Limb (tissue), 2 donors: ENCODE results near the gene THSD7A.
"Not testable (repeated sequence)": the region's sequence is repeated elsewhere in the genome, so short reads cannot be mapped to it uniquely, and the experiment has no call there.

ENCODE experiments used
- DNase-seq, 2 donors: peaks; one replicate each; pipeline ENCODE4 v3.0.0-alpha.2; 2016; ENCODE audit errors: extremely low spot score in 2 of 2

THSD7A gene

DNA sequence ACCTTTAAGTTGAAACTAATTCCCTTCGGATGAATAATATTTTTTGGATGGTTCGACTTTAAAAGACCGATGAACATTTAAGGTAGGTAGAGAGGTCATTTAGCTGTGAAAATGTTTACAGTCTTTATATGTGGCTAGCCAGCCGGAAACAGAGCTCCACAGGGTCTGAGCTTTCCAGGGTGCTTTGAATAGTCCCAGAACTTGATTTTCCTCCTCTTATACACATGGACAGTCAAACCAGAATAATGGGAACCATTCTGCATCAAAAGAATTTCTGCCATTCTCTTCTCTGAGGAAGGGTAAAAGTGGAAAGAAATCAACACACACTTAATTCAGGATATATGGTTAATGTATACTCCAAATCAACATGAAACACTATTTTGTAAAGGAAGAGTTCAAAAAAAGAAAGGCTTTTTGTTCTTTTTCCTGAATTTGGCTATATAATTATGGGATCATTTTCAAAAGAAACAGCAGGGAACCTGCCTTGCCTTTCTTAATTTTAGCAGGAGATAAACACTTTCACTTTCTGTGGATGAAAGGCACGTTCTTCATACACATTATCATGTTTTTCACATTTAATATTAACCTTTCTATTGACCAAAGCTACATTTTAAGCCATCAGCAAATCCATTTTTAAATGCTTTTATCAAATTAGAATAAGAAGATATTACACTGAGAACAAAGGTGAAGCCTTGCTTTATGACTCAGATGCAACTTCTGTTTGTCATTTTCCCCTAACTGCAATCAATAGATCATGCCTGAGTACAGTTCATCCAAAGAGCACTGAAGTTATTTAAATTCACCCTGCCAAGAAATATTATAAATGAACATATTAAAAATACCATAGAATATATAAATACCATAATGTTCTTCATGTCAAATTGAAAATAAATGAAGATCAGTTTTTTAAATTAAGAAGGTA is 307.3 kb downstream of the THSD7A start:
- no peak for DNase-seq

DNA sequence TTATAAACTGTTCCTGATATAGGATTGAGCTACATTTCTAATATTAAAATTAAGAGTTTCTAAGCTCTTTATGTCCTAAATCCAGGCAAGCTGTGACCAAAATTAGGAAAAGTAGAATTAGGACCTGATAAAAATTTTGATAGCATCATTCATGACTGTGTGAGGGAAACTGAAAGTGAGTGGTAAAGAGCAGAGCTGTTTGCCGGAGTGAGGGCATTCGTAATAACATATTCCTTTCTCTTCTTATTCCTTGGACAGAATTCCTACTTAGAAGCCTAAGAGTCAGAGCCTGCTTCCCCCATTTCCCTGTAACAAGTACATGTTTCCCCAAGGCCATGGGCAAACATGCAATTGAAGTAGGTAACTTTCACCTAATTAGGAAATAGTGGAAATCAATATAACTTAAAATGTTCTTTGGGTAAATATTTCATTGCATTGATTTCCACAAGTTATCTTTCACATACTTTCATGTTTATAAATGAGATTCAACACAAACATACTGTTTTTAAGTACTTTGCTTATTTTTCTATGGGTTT is 310.0 kb downstream of the THSD7A start:
- DNase-seq = not testable (repeated sequence)

DNA sequence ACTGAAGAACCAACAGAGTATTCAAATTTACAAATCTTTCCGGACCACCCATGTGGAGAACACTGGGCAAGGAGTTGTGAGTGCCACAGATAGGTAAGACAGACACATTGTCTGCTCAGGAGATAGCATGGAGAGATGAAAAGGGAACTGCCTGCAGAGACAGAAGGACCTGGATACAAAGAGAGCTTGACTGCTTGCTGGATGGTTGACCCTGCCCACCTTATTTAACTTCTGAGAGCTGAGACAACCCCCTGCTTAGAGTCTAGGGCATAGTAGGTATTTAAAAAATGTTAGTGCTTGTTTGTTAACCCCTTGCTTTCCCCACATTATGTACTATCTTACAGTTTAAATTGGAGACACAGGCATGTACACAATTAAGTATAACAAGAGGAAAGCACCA is 314.1 kb downstream of the THSD7A start:
- no peak for DNase-seq

DNA sequence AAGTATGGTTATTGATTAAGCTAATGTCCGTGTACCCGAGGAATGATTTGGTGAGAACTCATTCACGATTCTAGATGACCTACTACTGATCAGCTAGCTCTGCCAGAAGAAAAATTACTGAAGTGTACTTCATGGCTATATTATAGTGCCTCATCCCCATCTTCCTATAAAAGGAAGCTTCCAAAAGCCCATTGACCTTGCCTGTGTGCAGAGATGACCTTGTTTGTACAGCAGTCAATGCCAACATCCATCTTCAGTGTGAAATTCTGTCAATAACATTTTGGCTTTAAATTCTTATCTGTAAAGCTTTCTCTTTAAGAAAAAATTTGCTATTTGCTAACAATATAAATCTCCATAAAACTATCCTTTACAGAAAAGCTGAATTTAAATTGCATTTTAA is 315.7 kb downstream of the THSD7A start:
- no peak for DNase-seq

DNA sequence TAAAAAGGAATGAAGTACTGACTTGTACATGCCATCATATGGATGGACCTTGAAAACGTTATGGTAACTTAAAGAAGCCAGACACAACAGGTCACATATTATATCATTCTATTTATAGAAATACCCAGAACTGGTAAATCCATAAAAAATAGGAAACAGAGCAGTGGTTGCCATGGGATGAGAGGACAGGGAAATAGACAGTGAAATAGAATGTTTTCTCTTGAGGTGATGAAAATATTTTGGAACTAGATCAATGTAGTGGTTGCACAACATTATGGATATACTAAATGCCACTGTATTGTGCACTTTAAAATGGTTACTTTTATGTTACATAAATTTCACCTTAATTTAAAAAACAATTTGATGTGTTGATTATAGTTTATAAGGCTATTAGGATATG is 318.5 kb downstream of the THSD7A start:
- no peak for DNase-seq

DNA sequence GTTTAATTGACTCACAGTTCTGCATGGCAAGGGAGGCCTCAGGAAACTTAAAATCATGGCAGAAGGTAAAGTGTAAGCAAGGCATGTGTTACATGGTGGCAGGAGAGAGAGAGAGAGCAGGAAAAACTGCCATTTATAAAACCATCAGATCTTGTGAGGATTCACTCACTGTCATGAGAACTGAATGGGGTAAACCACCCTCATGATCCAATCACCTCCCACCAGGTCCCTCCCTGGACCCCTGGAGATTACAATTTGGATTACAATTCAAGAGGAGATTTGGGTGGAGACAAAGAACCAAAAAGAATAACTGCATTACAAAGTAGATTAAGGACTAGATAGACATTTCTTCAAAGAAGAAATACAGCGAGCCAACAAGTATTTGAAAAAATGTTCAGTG is 324.1 kb downstream of the THSD7A start:
- no peak for DNase-seq

DNA sequence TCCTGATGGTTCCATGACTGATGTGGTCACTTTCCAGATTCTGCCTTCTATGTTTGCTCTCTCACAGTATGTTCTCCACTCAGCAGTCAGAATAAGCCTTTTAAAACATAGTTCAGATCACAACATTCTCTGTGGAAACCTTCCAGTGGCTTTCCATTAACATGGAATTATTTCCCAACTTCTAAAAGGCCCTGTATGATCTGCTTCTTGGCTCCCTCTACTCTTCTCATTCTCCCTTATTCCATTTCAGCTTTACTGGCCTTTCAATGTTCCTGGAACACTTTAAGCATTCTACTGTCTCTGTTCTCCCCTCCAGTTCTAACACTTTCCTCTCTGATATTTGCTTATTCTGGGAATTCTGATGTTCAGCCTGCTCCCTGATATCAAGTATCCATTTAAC is 325.6 kb downstream of the THSD7A start:
- no peak for DNase-seq

DNA sequence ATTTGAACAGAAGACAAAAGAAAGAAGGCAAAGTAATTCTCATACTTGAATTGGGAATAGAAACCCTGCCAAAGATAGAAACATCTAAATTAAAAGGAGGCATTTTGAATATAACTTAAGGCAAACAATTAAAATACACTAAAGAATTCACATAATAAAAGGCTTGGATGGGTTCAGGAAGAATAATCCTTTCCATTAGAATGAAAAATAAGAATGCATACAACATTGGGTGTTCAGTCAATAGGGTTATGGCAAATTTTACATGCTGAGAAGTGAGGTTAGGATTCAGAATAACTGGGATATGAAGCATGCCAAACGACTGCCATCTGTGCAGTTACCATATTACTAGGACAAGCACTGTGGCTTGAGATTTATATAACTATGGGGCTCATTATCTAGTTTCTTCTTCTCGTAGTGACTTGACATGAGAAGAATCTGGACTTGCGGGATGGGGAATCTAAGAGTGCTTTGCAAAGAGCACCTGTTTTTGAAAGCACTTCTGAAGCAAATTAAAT is 326.5 kb downstream of the THSD7A start:
- DNase-seq = no peak

DNA sequence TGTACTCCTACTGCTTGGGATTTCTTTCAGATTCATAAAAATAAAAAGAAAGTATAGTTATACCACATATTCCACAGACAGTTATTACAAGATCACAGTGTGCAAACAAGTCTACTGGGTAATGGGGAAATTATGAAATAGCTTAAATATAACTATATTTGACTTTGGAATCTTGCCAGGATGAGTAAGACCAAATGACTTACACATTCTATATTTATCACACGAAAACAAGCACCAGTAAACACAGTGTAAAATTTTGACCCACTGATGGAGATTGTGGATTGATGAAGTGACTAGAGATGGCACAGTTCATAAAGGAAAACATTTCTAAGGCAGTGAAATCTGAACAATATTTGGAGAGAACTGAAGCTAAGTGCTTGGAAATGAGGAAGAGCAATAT is 339.7 kb downstream of the THSD7A start:
- no peak for DNase-seq

DNA sequence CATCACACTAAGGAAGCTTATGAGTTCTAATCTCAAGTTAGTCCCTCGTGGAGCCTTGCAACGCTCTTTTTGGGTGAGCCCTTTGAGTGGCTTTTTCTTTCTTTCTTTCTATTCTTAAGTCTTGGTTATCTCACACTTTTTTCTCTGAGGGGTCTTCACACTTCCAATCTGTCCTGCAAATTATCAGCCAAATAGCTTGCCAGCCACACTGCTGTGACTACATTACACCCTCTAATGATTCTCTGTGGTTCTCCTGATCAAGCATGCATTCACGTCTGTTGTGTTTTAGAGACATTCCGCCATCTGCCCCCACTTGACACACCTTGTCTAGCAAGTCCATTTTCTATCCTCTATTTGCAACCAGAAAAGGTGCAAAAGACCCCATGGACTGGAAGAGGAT is 340.2 kb downstream of the THSD7A start:
- no peak for DNase-seq

DNA sequence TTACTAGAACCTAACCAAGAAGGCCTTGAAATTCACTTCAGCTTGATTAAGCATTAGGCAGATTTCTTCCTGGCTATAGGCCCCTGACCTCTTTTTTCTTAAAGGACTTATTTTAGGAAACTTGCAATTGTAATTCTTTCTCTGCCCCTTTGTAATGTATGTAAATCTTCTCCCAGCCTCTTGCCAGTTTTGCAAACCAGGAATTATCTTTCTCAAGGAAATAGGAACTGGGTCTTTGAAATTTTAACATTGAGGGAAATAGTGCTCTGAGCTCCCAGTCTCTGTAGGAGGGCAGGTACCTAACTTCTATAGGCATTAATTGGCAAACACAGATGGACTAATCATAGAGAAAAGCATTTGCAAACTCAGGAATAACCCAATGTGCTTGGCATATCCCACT is 342.7 kb downstream of the THSD7A start:
- no peak for DNase-seq

DNA sequence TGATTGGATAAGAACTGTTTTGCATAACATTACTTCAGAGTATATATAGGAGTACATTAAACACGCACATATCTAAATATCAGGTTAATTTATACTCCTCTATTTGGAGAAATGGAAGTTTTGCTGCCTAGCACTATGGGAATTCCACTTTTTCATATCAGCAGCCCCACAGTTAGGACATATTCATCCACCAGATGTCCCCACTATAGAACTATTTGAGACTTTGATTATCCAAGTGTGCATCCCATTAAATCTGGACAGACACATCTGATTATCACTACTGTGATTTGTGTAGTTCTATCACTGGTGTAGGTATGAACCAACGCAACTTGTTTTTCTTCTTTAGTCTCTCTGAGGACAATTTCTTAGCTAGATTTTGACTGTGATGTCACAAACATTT is 345.7 kb downstream of the THSD7A start:
- no peak for DNase-seq

DNA sequence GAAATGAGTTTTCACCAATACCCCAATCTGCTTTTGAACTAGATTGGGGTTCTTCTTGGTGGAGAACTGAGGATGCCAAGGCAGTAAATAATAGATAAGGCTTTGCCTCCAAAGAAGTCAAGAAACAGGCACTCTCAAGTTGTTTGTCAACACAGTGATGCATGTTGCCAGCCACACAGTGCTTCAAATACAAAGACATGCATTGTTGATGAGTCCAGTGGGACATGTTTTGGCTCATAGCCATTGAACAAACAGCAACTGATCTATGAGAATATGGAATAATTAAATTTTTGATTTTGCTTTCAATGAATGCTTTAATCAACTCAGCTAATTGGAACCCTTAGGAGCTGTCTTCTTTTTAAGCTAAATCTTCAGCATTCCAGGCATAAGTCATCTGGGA is 346.4 kb downstream of the THSD7A start:
- no peak for DNase-seq

DNA sequence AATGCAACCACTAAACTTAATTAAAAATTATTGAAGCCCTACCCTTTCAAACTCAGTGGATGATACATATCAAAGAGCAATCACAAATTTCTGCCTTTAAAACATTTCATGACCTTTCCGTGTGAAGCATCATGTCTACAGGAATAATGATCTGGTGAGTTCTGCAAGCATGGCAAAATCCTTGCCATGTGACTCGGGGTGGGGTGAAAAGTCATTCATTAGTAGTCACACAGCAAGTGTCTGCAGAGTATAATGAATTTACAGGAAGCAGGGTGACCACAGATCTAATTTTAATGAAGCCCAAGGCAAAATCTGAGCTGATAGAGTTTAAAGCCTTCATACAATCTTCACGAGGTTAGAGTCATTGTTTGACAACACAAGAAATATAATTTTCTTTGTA is 351.9 kb downstream of the THSD7A start:
- DNase-seq = no peak

DNA sequence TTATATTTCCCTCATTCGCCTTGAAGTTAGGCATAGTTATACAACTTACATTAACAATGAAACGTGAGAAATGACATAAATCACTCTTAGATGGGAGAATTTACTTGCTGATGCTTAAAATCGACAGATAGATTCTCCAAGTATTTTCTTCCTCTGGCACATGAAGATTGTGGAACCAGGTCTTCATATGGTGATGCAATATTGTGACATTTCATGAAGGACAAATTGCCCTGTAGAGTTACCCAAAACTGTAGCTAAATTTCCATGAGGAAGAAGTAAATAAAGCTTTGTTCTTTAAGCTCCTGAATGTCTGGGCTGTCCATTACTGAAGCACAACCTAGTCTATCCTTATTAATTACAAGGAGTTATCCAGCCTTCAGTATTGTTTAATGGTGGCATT is 353.1 kb downstream of the THSD7A start:
- no peak for DNase-seq

DNA sequence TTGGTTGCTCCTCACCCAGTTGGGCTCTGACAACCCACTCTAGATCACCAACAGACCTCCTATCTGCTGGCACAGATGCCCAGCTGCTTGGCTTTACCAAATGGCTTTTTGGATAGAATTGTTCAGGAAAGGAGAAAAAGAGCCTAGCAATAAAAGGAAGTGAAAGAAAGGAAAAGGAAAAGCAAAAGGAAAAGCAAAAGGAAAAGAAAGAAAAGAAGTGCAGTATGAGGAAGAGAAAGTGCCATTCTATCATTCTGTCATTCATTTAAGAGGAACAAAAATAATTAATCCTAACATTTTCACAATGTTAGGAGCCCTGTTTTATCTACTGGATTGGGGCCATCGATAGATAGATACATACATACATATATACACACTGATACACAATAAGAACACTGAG is 353.6 kb downstream of the THSD7A start:
- DNase-seq = no peak

DNA sequence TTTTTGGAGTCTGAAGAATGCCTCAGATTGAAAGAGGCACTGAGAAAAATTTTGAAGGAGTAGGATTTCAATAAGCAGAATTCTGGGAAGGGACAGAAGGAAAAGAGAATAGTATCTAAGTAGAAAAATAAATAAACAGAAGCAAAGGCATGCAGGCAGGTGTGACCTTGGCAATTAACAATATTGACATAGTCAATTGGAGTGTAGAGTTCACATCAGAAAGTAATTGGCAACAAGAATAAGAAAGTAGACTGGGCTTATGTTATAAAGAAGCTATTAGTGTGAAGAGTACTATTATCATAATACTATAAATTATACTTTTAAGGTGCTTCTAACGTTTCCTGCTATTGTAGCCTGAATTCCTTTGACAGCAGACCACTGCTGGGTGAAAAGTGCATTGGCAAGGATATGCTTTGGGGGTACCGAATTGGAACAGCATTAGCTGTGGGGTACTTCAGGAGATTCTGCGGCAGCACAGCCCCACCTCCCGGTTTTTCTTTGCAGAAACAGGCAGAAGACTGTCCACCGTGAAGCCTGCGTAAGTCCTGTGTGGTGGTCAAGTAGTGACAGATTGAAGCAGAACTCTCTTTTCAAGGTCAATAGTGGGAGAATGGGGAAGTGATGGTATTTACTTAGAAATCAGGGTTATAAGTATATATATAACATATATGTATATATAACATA is 357.0 kb downstream of the THSD7A start:
- no peak for DNase-seq

DNA sequence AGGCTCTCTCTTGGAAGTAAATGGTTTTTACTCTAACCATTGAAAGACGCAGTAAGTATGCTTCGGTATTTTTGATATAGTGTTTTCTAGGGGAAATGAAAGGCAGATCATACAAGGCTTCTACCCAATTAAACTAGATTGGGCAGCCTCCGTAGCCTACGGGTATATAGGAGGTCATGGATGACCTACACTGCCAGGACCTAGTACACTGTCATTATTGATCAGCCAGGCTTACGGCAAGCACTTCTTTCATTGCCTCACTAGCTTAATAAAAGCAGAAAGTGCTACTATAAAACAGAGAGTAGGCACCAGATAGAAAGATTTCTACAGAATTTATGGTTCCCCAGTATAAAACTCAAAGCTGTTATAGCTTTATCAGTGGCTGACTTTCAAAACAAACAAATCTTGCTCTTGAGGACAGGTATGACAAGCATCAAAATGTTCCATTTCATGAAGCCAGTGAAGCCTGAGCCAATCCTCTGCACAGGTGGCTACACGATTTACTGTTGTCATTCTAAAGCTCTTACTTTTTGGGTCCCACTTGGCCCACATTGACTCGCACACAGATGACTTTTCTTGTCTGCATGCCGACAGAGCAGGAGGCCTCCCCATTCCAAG is 358.1 kb downstream of the THSD7A start:
- no peak for DNase-seq

DNA sequence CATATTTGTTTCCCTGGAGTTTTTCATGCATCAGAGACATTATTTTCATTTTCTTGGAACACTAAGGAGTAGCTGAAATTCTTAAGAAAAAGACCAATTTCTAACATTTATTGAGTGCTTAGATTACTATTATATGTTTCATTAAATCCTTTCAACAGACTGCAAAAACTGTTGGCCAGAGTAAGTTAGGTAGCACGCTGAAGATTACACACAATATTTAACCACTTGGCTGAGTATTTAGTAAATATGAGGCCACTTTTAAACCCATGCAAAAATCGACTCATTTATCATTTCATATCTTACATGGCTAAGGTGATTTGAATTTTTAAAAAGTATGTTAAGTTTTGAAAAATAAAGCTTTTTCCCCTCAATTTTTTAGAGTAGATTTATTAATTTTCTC is 358.8 kb downstream of the THSD7A start:
- no peak for DNase-seq

DNA sequence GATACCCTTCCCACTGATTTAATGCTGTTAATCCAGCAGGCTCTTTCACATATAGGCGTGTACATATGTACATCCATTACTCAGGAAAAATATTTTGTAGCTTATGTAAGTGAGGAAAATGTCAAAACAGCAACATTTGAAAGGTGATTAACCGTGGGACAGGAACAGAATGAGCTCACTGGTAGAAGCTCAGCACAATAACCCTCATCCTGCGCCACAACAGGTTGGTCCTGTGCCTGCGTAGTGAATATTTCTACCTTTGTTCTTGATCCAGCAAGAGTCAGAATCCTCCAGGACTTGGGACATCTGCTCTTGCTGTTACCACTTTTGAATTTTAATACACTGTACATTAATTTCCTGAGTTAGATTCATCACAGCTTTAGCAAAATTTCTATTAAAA is 359.4 kb downstream of the THSD7A start:
- no peak for DNase-seq

DNA sequence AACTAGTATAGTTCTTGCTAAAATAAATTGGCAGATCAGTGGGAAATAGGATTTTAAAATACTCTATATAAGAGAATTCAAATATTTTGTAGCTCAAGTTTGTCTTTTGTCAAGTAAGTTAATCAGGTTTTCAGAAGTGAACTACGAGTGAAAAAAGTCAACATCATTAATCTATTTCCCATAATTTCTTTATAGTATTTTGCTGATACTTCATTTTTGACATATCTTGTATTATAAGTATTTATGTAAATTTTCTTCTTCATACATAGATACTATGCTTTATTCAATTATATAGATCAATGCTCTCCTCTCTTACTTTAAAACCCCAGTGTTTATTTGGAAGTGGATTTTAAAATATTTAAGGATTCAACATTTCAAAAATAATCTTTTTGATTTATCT is 360.7 kb downstream of the THSD7A start:
- no peak for DNase-seq
